ENCODE measurements around the gene FAM120A. TPM values are rescaled to one million over a fixed set of nuclear protein-coding genes. Genes with fewer than 3 reads are reported as not detected.

FAM120A gene
- total RNA-seq, 1 donor from 2014 or later = 142 TPM

DNA sequence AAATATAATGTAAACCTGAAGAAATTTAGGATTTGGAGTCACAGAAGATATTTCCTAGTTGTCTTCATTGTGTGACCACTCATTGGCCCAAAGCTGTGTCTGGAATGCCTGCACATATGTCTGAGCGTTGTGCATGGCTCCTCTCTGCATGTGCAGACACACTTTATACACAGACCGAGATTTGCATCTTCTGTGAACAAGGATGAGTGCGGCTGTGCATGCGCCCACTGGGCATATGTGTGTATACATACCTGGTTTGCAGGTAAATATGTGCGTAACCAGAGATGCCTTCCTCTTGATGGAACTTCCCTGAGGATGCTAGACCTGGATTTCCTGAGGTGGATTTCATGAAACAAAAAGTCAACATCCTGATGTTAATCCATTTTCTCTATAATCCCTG, 144.0 kb downstream of the FAM120A start:
- DNase-seq (ENCODE audit: low read depth) = no peak

DNA sequence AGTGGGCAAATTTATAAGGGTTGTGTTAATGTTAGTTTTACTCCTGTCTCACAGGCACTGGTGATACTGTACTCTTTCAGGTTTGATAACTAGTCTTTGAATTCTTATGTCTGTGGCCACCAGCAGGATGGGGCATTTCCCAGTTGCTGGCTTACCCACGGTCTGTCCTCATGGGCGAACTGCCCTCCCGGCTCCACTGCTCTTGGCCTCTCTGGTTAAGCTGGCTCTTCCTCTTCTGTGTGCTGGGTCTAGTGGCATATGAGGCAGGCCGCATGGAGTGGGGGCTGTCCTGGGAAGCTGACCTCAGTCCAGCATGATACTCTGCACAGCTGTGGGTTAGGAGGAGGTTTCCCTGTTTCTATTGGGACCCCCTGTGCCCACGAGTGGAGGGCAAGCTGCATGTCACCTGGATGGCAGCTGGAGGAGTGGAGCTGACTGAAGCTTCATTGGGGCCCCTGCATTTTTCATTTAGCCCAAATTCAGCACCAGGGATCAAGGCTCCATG, 144.4 kb downstream of the FAM120A start:
- no peak for DNase-seq (ENCODE audit: low read depth)

DNA sequence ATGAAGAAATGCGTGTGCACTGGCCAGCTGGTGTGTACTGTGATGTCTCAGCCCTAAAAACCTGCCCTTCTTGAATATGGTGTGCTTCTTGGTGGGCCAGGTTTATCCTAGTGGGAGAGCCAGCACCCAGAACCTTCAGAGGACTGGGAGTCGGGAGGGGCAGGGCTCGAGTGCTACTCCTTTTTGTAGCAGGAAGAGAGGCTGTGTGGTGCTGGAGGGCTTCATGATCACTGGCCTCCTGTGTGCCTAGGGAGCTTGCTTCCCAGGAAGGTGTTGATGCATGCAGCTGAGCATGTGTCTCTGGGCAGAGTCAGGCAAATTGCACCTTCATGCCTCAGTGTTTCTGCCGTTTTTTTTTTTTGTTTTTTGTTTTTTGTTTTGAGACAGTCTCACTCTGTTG, 144.9 kb downstream of the FAM120A start:
- no peak for DNase-seq (ENCODE audit: low read depth)

DNA sequence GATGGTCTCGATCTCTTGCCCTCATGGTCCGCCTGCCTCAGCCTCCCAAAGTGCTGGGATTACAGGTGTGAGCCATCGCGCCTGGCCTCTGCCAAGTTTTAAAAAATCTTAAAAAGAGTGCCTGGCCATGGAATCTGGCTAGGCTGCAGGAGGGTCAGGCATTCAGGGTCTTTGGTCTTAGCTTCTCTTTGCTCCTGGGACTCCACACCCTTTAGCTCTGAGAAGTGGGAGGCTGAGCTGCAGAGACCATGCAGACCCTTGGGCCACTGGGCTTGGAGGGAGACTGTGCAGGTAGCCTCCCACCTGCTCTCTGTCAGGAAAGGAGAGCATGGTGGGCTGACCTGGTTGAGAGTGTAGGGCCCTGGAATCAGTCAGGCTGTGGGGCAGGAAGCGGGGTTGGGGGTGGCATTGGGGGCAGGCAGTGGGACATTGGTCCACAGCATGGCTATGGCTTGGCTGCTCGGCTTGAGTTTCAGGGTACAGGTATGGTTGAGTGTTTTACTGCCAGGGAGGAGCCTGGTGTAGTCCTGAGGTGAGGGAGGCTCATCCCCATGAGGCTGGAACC, 145.7 kb downstream of the FAM120A start:
- no peak for DNase-seq (ENCODE audit: low read depth)

DNA sequence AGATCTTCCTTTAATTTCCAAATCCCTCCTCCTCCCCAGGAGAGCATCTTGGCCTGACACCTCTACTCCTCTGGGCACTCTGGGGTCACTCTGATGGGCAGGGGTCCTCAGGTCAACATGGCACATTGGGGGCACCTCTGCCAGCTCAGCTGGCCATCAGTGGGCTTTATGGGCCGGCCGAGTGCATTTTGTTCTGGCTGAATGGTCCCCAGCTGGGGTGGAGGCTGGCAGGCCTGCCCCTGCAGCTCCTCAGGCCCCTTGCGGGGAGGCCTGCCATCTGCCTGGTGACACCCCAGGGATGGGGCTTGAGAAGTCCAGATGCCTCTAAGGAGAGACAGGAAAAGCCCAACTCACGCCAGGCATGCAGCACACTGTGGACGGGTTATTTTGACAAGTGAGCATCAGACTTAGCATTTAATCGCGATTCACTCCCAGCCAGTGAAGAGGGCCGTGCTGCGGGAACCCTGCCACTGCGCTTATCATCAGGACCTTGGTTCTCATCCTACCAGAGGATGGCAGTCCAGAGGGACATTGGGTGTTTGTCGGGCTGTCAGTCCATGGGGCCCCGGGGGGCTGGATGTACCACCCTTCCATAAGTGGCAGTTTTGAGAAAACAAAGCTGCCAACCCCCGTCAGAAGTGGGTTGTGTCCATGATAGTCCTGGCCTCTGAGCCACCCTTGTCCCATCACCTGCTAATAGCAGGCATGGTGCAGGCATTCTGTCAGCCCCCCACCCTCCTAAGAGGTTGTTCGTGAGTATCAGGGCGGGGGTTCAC, 146.6 kb downstream of the FAM120A start:
- DNase-seq (ENCODE audit: low read depth) = no peak

DNA sequence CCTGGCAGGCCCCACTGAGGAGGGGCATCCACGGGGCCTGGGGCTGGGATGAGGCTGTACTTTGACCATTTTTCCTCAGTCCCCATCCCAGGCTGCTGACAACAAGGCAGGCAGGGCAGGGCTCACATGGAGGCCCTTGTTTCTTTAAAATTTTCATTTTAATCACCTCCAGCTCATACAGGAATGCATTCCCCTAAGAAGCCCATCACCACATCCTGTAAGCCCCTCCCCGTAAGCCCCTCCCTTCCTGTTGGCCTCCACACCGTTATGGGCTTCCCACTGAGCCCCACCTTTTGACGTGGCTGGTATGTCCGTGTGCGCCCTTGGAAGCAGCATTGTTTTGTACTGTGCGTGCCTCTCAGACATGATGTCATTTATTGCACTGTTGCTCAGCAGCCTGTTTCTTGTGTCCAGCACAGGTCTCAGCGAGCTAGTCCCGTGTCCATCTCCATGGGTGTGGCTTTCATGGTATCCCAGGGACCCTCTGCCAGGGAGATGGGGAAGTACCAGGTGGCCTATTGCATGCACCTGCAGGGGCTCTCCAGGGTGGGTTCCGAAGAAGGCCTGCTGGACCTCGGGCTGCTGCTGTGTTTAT, 147.3 kb downstream of the FAM120A start:
- no peak for DNase-seq (ENCODE audit: low read depth)

DNA sequence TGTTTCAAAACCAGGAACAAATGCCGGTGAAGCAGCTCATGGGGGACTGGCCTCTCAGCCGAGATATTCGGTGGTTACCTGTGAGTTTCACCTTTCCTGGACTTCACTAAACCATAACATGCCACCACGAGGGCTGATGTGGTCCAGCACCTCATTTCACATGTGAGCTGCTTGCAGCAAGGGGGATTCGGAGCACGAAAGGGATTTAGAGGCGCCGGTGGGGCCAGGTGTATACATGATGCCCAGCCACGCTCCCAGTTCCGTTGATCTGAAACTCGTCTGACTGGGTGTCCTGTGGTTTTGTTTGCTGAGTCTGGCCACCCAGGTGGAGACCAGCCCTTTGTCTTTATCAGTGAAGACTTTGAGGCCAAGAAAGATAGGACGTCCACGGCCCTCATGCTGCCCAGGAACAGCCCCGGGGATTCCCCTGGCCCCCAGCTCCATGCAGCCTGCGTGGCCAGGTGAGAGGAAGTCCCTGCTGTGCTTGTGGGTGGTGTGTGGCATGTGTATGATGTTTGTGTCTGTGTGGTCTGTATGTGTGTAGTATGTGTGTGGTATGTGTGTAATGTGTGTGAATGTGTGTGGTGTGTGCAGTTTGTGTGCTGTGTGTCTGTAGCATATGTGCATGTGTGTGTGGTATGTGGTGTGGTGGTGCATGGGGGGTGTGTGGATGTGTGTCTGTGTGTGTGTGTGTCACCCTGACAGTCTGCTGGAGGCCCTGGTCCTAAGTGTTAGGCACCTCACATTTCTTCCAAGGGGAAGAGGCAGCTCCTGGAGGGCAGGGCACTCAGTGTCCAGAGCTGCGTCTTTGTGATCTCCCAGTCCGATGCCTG, 148.3 kb downstream of the FAM120A start:
- DNase-seq (ENCODE audit: low read depth) = no peak

DNA sequence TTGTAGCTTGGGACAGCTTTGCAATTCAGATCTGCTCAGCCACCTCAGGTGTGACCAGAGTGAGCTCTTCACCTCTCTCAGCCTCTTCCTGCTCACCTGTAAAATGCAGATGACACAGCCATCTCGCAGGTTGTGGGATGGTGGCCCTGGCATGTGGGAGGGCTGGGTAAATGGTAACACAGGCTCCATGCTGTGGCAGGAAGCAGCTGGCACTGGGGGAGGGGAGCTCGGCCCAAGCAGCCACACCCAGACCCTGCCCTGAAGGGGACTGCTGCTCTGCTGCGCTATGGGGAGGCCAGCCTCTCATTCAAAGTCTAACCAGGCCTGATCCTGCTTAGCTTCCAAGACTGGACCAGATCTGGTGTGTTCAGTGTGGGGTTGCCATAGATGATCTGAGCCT, 149.0 kb downstream of the FAM120A start:
- no peak for DNase-seq (ENCODE audit: low read depth)

DNA sequence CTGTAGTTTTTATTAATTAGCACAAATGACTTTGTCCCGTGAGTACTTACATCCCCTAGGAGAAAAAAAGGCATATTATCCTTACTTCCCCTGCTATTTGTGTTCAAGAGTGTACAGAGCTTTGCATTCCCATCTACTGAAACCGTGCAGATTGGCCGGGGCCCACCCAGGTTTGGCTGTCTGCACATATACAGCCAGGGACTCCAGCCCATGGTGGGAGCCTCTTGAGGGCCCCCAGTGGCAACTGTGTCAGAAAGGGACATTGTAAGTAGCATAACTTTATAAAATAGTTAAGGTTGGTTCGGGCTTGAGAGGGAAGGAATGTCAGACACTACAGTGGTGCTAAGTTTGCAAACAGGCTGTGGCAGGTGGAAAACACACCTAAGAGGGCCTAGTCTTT, 149.6 kb downstream of the FAM120A start:
- no peak for DNase-seq (ENCODE audit: low read depth)

DNA sequence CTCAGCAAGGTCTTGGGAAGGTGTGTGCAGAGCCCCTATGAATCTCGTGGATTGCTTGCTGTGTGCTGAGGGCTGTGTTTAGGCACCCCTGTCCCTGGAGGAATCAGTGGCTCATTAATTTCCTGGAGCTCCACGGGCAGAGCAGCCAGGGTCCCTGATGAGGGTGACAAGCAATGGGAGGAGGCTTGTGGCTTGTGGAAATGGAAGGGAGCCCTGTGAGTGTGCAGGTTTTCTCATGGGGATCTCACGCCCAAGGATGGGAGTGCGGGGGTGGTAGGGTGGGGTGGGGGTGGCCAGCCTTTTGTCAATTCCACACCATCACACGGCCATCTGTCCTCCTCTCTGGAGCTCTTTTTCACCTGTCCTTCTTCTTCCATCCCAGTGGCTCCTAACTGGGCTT, 150.2 kb downstream of the FAM120A start:
- no peak for DNase-seq (ENCODE audit: low read depth)

DNA sequence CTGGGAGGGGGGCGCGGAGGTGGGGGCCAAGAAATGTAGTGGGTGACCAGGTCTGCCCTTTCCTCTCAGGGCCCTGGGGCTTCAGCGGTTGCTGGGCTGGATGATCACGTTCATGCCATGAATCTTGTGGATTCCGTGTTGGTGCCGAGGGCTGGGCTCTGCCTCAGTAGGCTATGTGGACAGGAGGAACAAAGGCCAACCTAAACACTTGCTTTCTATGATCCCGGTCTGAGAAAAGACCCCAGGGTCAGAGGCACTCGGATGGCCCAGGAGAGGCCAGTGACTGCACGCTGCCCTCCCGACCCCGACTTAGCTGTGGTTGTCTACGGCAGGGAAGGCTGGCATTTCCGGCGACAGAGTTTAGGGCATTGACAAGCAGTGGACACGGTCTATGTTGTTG, 151.5 kb downstream of the FAM120A start:
- DNase-seq (ENCODE audit: low read depth) = no peak

DNA sequence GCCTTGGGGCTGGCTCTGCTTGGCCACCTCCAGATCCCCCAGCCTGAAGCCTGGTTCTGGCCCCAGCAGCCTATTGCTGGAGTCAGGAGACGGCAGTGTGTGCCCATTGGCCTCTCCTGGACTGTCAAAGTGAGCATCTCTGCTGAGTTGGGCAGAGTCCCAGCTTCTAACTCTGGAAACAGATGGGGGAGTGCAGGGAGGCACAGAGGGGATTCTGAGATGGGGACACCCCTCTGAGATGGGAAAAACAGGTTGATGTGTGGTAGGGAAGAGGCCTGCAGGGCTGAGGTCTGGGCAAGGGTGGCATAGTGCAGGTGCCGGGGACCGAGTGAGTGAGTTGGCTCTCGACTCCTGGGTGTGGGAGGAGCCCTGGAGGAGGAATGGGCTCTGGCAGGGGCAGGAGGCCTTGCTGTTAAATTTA, 152.4 kb downstream of the FAM120A start:
- DNase-seq (ENCODE audit: low read depth) = no peak

DNA sequence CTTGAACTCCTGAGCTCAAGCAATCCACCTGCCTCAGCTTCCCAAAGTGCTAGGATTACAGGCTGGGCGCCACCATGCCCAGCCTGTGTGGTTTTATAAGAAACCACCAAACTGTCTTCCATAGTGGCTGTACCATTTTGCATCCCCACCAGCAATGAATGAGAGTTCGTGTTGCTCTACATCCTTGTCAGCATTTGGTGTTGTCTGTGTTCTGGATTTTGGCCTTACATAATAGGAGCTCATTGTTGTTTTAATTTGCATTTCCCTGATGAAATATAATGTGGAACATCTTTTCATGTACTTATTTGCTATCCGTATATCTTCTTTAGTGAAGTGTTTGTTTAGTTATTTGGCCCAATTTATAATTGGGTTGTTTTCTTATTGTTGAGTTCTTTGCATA, 154.7 kb downstream of the FAM120A start:
- DNase-seq (ENCODE audit: low read depth) = no peak

DNA sequence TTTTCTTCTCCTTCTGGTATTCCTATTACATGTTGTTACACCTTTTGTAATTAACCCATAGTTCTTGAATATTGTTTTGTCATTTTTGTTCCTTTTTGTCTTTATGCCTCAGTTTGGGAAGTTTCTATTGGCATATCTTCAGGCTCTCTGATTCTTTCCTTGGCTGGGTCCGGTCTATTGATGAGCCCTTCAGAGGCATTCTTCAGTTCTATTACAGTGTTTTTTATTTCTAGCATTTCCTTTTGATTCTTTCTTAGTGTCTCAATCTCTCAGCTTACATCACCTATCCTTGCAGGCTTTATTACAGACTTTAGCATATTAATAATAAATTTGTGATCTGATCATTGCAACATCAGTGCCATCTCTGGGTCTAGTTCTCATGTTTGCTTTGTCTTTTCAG, 158.7 kb downstream of the FAM120A start:
- DNase-seq (ENCODE audit: low read depth) = no peak

DNA sequence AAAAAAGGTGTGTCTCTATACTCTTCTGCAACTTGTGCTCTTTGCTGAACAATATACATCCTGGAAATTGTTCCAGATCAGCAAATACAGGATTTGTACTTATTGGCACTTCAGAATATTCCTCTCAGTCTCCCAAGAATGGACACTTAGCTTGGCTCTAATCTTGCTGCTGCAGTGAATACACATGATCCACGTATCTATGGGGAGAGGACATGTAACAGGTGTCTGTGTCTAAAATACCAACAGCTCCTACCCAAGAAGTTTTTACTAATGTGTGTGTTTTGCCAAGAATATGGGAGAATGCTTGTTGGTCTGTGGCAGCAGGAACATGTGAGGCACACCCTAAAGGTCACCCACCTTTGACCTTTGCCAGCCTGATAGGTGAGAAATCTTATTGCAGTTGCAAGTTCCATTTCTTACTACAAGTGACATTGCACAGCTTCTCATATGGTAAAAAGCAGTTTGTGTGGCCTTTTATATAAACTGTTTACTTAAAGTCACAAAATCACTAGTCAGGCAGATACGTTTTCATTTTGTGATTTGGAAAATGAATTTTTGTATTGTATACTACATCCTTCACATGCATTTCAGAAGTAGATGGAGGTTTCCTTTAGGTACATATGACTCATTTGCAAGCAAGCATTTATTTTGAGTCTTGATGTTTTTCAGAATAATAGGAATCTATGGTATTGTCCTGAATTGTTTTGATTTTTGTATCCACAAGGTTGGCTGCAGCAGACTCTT, 160.7 kb downstream of the FAM120A start:
- DNase-seq (ENCODE audit: low read depth) = no peak

DNA sequence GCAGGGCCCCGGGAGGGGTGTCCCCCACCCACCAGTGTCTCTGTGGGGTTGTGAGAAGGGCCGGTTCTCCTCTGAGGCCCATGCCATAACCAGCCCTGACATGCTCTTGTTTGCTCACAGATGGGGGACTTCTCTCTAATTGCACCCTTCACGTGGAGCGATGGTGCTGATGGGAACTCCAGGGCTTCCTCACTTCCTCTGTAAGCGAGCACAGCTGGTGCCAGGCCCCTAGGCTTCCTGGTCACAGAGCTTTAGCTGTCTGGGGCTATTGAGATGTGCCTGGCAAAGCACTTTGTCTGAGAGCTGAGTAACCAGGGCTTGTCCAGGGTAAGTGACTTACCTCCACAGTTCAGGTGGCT, 161.3 kb downstream of the FAM120A start:
- no peak for DNase-seq (ENCODE audit: low read depth)

DNA sequence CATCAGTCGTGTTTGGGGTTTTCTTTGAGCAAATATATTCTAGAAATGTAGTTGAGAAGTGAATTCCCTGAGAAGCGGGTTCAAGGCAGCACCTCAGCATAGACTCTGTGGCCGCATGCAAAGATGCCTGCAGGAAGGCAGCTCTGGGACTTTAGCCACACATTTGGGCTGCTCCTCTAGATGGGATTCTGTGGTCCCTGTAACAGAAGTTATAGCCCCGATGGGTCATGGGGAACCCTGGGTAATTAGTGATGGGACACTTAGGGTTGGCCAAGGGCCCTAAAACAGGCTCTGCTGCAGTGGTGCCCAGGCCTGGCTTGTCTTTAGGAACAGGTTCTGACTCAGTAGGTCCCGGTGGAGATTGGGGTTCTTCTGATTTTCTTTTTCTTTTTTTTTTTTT, 161.7 kb downstream of the FAM120A start:
- no peak for DNase-seq (ENCODE audit: low read depth)

DNA sequence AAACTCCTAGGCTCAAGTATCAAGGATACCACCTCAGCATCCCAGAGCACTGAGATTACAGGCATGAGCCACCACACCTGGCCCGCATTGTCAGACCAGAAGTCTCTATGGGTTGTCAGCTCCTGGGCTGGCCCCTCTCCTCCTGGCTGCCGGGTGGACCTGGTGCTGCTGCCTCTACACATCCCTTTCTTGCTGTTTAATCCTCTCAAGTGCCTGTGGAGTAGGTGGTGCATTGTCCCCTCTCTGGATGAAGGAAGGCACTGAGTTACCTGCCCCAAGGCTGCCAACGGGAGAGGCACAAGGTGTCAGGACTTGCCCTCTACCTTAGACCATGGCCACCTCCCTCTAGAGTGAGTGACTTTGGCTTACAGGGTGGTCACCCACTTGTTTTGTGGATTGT, 162.3 kb downstream of the FAM120A start:
- no peak for DNase-seq (ENCODE audit: low read depth)

DNA sequence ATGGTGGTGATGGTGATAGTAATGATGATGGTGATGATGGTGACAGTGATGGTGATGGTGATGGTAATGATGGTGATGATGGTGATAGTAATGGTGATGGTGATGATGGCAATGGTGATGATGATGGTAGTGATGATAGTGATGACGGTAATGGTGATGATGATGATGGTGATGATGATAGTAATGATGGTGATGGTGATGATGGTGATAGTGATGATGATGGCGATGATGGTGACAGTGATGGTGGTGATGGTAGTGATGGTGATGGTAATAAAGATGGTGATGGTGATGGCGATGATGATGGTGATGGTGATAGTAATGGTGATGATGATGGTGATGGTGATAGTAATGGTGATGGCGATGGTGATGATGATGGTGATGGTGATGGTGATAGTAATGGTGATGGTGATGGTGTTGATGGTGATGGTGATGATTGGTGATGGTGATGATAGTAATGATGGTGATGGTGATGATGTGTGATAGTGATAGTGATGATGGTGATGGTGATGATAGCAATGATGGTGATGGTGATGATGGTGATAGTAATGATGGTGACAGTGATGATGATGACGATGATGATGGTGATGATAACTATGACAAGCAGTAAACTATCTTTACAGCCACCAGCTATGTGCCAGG, 163.5 kb downstream of the FAM120A start:
- DNase-seq (ENCODE audit: low read depth) = no peak

Measured in renal cortical epithelial cell (primary cell).